ENCODE data around the gene NCOA1.

NCOA1 gene

DNA sequence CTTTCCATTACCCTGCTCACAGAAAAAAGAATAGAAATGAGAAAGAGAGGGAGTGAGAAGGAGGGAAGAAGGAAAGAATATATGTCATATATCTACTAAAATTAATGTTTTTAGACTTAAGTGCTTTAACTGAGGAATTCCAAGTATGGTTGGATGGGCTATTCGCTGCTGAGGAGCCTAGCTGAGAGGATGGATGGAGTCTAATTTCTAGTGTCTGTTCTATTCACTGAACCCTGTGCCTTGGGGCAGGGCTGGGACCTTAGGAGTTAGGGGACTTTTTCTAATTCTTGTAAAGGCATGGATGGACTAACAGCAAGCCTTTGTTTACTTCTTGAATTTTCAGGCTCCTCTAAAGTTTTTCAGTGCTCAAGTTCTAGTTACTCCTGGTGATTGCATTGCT, 192.4 kb downstream of the NCOA1 start:
- Histone ChIP-seq H3K27me3 (ENCODE audit: control insufficient read depth, low read length) (no peaks in the 10 kb centered on the region), H3K9me3 (ENCODE audit: control insufficient read depth, insufficient read depth, low read length) (no peaks in the 10 kb centered on the region), H3F3A (ENCODE audit: control insufficient read depth, insufficient read depth) (no peaks in the 10 kb centered on the region), H3K9me2 (replicated peaks; ENCODE audit: control insufficient read depth, low read length) (no peaks in the 10 kb centered on the region), H3K4me2 (ENCODE audit: low read length) (no peak overlapping the region), H4K20me1 (ENCODE audit: control insufficient read depth, insufficient read depth, low read depth, low read length) (no peaks in the 10 kb centered on the region), H3K36me3 (ENCODE audit: control insufficient read depth, low read length) (no peaks in the 10 kb centered on the region), H3K79me2 (ENCODE audit: control insufficient read depth, low read length) (no peaks in the 10 kb centered on the region), H3K4me3 (ENCODE audit: low read length) (no peak overlapping the region), H3K27ac (ENCODE audit: low read depth, low read length) (no peak overlapping the region), H3K4me1 (ENCODE audit: control insufficient read depth, low read length) (no peaks in the 10 kb centered on the region)
- TF ChIP-seq EZH2phosphoT487 (IDR thresholded peaks at IDR 0.05; ENCODE audit: borderline replicate concordance, low read length) = no peak
- TF ChIP-seq CTCF (IDR thresholded peaks at IDR 0.05; ENCODE audit: low read depth, low read length, poor library complexity, severe bottlenecking) = no peak

- H3K4me1 ChIP-seq (ENCODE audit: control insufficient read depth, low read length) = no peaks in the 10 kb centered on the region
- H3K4me3 ChIP-seq (ENCODE audit: low read length) = no peak overlapping the region
- no peaks in the 10 kb centered on the region for H4K20me1 ChIP-seq (ENCODE audit: control insufficient read depth, insufficient read depth, low read depth, low read length)
- no peaks in the 10 kb centered on the region for H3K27me3 ChIP-seq (ENCODE audit: control insufficient read depth, low read length)
- H3K27ac ChIP-seq (ENCODE audit: low read depth, low read length) = no peak overlapping the region
- no peak for TF ChIP-seq EZH2phosphoT487 (IDR thresholded peaks at IDR 0.05; ENCODE audit: borderline replicate concordance, low read length)
- TF ChIP-seq CTCF (IDR thresholded peaks at IDR 0.05; ENCODE audit: low read depth, low read length, poor library complexity, severe bottlenecking) = no peak
- H3F3A ChIP-seq (ENCODE audit: control insufficient read depth, insufficient read depth) = no peaks in the 10 kb centered on the region
- no peak overlapping the region for H3K4me2 ChIP-seq (ENCODE audit: low read length)
- H3K9me3 ChIP-seq (ENCODE audit: control insufficient read depth, insufficient read depth, low read length) = no peaks in the 10 kb centered on the region
- H3K9me2 ChIP-seq (replicated peaks; ENCODE audit: control insufficient read depth, low read length) = no peaks in the 10 kb centered on the region
- no peaks in the 10 kb centered on the region for H3K79me2 ChIP-seq (ENCODE audit: control insufficient read depth, low read length)
- H3K36me3 ChIP-seq (ENCODE audit: control insufficient read depth, low read length) = no peaks in the 10 kb centered on the region
Measured at GRCh38 chr2:24690524-24690923, 199.5 kb downstream of the NCOA1 start.

GRCh38 chr2:24691806-24692205, 200.8 kb downstream of the NCOA1 start:
- no peak overlapping the region for H3K4me2 ChIP-seq (ENCODE audit: low read length)
- no peaks in the 10 kb centered on the region for H3K79me2 ChIP-seq (ENCODE audit: control insufficient read depth, low read length)
- no peaks in the 10 kb centered on the region for H3F3A ChIP-seq (ENCODE audit: control insufficient read depth, insufficient read depth)
- no peaks in the 10 kb centered on the region for H3K4me1 ChIP-seq (ENCODE audit: control insufficient read depth, low read length)
- H3K27me3 ChIP-seq (ENCODE audit: control insufficient read depth, low read length) = no peaks in the 10 kb centered on the region
- TF ChIP-seq CTCF (IDR thresholded peaks at IDR 0.05; ENCODE audit: low read depth, low read length, poor library complexity, severe bottlenecking) (no peak), EZH2phosphoT487 (IDR thresholded peaks at IDR 0.05; ENCODE audit: borderline replicate concordance, low read length) (no peak)
- H3K36me3 ChIP-seq (ENCODE audit: control insufficient read depth, low read length) = no peaks in the 10 kb centered on the region
- no peak overlapping the region for H3K27ac ChIP-seq (ENCODE audit: low read depth, low read length)
- H3K4me3 ChIP-seq (ENCODE audit: low read length) = no peak overlapping the region
- H4K20me1 ChIP-seq (ENCODE audit: control insufficient read depth, insufficient read depth, low read depth, low read length) = no peaks in the 10 kb centered on the region
- H3K9me3 ChIP-seq (ENCODE audit: control insufficient read depth, insufficient read depth, low read length) = no peaks in the 10 kb centered on the region
- no peaks in the 10 kb centered on the region for H3K9me2 ChIP-seq (replicated peaks; ENCODE audit: control insufficient read depth, low read length)

- Histone ChIP-seq H3K79me2 (ENCODE audit: control insufficient read depth, low read length) (no peaks in the 10 kb centered on the region), H3K36me3 (ENCODE audit: control insufficient read depth, low read length) (no peaks in the 10 kb centered on the region), H3K27me3 (ENCODE audit: control insufficient read depth, low read length) (no peaks in the 10 kb centered on the region), H3K4me1 (ENCODE audit: control insufficient read depth, low read length) (no peaks in the 10 kb centered on the region), H4K20me1 (ENCODE audit: control insufficient read depth, insufficient read depth, low read depth, low read length) (no peaks in the 10 kb centered on the region), H3F3A (ENCODE audit: control insufficient read depth, insufficient read depth) (no peaks in the 10 kb centered on the region), H3K27ac (ENCODE audit: low read depth, low read length) (no peak overlapping the region), H3K9me3 (ENCODE audit: control insufficient read depth, insufficient read depth, low read length) (no peaks in the 10 kb centered on the region), H3K4me2 (ENCODE audit: low read length) (no peak overlapping the region), H3K9me2 (replicated peaks; ENCODE audit: control insufficient read depth, low read length) (no peaks in the 10 kb centered on the region), H3K4me3 (ENCODE audit: low read length) (no peak overlapping the region)
- TF ChIP-seq EZH2phosphoT487 (IDR thresholded peaks at IDR 0.05; ENCODE audit: borderline replicate concordance, low read length) (no peak), CTCF (IDR thresholded peaks at IDR 0.05; ENCODE audit: low read depth, low read length, poor library complexity, severe bottlenecking) (no peak)
Measured at GRCh38 chr2:24697792-24698191, 206.7 kb downstream of the NCOA1 start.
